GM18502 (cell line): ENCODE data around the gene ARL3.
"Not testable (repeated sequence)": the region's sequence is repeated elsewhere in the genome, so short reads cannot be mapped to it uniquely, and the experiment has no call there.

Experiments used
- ATAC-seq: cut with Tn5 transposase; IDR thresholded peaks from one replicate; pipeline ENCODE4 v1.9.1; 2021; ENCODE audit warnings: mild to moderate bottlenecking; ENCODE audit not compliant: unreplicated experiment, poor library complexity

ARL3 gene

DNA sequence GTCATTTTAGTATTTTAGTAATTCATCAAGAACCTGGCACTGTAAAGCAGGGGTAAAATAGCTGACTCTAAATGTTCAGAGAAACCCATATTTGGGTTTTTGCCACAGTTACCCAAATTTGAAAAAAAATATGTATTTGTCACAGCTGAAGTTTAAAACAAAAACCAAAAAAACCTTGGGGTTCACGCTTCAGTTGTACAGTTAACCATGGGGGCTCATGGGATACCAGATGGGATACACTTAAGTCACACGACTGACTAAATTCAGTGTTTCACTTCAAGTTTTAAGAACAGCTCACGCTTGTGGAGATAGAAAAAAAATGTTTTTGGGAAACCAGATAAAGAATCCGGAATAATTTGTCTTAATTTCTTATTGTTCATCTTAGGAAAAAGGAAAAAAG lies 2.1 kb downstream of the ARL3 start:
- no peak for ATAC-seq

DNA sequence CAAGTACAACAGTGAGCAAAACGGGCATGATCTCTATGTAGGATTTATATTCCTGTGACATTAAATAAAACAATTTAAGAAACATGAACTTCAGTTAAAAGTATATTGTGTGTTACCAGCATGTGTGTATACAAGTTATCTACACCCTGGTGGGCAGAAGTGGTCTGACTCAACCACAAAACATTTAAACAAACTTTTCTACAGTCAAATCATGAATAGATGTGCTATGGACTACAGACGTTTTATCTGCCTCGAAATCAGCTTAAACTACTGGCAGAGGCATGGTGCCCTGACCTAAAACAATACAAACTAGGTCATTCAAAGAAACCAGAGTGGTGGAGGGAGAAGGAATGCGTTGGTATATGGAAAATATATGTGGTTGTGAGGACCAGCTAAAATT lies 3.6 kb downstream of the ARL3 start:
- no peak for ATAC-seq

DNA sequence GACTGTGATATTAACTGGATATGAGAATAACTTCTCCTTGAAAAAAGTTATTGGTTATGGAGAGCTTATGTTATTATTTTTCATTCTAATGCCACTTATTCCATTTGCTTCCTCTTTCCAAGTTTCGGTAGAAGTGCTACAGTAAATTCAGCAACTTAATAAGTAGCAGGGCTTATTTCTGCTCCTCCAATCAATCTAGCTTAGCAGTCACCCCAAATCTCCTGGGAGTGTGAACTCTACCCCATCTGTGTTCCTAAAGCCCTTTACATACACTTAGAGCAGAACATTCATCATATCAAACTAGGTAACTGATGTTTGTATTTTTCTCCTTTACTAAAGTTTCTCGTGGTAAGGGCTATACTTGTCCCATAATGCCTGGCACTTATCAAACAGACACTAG lies 8.7 kb downstream of the ARL3 start:
- ATAC-seq, result no peak

DNA sequence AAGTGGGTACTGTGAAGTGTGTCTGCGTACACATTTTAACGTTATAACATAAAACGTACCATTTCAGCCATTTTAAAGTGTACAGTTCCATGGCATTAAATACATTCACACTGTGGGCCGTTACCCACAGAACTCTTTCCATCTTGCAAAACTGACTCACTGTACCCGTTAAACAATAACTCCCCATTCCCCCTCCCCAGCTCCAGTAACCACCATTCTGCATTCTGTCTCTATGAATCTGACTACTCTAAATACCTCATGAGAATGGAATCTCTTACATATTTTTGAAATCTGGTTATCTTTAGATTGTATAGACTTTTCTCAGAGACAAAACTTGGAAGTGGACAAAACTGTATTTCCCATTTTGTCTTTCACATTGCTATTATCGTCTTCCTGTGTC lies 9.3 kb downstream of the ARL3 start:
- no peak for ATAC-seq

DNA sequence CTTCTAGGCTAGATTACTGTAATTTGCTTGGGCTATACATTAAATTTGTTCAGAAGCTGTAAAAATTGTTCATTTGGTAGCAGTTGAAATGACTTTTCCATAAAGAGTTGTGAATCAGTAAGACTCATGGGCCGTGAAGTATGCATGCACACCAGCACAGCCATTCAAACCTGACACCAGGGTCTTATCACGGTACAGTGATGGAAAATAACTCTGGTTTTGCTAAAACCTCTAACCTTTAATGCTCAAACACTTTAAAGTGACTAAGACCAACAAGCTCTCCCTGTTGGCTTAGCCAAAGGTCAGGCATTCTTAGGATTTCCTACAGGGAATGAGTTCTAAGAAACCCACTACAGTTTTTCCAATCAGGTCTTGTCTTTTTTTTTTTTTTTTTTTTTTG lies 11.5 kb downstream of the ARL3 start:
- ATAC-seq, result no peak

DNA sequence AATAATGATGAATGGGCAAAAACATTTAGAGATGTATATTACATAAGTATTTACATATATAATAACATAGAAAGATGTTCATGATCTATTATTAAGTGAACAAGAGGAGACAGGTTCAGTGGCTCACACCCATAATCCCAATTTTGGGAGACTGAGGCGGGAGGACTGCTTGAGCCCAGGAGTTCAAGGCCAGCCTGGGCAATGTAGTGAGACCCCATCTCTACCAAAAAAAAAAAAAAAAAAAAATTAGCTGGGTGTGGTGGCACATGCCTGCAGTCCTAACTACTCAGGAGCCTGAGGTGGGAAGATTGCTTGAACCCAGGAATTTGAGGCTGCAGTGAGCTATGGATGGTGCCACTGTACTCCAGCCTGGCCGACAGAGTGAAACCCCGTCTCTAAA lies 12.4 kb downstream of the ARL3 start:
- ATAC-seq, result no peak

DNA sequence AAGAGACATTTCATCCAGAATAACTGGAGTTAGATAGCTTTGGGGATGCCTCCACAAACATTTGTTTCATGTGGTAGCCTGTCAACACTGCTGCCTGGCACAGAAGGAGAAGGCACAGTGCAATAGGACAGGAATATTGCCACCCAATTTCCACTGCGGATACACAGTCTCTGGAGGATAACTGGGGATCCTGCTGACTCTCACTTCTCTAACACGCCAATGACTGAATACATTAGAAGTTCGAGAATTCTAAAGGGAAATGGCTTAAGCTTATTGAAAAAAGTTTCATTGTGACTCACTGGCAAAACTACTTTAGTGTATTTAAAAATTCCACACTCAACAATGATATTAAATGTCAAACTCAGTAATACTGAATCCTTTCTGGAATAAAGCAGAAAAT lies 12.9 kb downstream of the ARL3 start:
- no peak for ATAC-seq

DNA sequence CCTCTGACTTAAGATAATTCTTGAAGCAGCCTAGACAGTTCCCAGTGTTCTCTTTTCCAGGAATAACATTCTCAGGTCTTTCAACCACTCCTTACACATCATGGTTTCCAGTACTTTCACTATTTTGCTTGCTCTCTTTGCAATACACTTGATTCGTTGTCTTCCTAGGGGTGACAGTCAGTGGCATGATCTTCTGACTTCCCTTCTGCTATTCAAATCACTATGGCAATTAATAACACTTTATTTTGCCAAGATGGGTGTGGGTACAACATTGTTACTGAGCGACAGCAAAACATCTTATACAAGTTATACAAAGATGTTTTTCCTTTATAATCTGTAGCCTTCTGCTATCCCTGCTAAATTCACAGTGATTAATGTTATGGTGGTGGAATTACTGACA lies 15.3 kb downstream of the ARL3 start:
- ATAC-seq, result no peak

DNA sequence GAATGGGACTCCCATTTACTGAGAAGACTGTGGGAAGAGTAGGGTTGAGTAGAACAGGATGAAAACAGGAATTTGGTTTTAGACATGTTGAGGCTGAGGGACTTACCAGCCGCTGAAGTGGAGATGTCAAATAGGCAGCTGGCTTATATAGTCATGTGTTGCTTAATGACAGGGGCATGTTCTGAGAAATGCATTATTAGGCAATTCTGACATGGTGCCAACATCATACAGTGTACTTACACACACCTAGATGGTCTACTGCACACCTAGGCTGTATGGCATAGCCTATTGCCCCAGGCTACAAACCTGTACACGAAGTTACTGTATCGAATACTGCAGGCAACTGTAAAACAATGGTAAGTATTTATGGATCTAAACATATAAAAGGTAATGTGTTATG lies 17.5 kb downstream of the ARL3 start:
- ATAC-seq, result no peak

DNA sequence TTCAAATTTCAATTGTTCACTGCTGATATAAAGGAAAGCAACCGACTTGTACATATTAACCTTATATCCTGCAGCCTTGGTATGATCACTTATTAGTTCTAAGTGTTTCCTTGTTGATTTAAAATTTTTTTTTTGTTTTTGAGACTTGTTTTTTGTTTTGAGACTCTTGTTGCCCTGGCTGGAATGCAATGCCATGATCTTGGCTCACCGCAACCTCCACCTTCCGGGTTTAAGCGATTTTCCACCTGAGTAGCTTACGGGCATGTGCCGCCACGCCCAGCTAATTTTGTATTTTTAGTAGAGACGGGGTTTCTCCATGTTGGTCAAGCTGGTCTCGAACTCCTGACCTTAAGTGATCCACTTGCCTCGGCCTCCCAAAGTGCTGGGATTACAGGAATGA lies 18.8 kb downstream of the ARL3 start:
- ATAC-seq, result not testable (repeated sequence)

DNA sequence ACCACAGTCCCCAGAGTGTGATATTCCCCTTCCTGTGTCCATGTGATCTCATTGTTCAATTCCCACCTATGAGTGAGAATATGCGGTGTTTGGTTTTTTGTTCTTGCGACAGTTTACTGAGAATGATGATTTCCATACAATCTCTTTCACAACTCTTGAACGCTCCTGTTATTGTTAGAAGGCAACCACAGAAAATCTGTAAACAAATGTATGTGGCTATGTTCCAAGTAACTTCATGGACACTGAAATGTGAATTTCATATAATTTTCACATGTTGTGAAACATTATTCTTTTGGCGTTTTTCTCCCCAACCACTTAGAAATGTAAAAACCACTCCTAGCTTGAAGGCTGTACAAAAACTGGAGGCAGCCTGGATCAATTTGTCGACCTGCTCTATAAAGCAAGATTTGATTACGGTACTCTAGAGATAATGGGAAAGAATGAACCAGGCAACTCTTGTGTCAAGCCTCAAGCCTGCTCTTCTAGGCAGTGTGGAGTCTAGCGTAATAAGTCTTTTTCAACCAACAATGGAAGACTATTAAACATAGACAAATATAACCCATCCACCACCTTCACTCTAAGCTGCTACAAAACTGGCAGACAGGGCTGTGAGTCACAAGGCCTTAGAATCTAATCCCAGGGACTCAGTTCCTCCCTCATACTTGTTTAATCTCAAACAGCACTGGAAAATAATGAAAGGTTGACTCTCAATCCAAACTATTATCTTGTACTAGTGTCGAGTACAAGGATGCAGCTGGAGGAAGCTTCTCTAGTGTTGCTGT lies 22.7 kb downstream of the ARL3 start:
- ATAC-seq, result no peak

DNA sequence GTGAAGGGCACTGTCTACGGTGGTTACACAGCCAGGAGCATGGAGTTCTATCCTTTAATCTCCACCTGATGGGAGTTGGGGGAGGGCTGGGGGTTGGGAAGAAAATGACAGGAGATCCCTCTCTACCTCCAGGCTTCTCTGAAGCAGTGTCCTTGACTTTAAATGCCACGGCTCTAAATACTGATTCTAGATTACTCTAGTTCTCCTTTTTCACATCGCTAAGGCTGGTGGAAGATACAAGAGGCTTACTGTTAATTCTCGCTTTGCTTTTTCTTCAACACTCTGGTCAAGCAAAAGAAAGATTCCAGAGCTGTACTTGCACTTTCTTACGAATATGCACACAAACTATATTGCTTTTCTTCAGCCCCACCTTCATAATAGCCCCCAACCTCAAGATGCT lies 30.5 kb downstream of the ARL3 start:
- no peak for ATAC-seq

DNA sequence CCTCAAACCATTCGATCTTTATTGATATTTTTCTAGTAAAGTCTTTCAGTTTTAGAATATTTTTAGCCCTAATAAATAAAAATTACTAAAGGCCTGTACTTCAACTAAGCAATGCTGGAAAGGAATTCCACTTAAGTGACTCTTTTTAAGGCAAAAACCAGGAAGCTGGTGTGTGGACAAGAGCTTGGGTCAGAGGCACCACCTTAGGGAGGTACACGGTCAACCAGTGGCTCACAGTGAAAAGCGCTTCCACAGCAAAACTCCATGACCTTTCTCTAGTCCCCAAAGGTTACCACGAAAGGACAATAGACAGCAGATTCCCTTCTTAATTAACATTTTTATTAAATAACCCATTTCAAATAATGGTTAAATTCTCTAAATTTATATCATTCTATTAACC lies 31.2 kb downstream of the ARL3 start:
- no peak for ATAC-seq

DNA sequence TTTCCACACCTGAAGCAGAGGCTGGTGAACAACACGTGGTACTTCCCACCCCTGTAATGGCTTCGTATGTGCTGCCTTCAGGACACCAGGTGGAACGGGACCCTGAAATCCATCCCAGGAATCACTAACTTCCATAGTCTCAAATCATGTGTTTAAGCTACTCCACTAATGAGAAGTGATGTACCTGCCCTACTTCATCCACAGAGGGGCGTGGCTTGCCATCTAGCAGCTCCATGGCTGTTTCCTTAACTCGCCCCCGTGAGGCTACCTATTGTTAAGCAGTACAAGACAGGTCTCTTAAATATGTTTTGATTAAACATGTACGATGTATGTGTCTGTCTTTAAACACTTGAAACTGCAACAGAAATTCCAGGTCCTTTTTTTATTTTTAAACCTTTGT lies 31.8 kb downstream of the ARL3 start:
- no peak for ATAC-seq

DNA sequence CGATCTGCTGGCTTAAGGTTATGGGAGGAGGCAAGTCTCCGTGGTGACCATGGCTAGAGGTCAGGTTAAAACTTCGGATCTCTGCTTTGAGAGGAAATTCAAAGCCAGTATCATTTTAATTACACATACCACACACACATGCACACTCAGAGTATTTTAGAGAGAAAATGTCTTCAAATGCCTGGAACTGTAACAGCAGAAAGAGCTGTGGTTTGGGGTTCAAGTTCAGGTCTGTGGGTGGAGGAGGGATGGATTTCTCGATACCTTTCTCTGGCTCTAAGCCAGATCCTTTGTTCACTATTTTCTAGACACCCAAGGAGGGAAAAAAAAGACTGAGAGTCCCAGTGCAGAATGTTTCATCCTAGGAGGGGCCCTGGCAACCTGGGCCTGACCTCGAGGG lies 32.5 kb downstream of the ARL3 start:
- no peak for ATAC-seq

DNA sequence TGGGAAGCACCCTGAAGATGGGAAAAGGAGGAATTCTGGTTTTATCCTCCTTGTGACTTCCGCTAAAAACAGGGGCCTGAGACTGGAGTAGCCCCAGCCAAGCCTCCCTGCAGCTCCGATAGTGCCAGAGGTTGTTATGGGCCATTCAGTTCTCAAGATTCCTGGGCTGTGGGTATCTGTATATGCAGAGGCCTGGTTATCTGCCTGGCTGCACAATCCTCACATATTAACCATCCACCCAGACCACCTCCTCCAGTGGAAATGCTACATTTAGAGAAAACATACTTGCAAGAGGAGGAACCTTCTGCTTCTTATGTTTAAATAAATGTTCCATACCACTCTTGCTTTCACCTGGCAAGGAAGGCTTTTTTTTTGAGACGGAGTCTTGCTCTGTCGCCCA lies 34.6 kb downstream of the ARL3 start:
- ATAC-seq, result no peak

DNA sequence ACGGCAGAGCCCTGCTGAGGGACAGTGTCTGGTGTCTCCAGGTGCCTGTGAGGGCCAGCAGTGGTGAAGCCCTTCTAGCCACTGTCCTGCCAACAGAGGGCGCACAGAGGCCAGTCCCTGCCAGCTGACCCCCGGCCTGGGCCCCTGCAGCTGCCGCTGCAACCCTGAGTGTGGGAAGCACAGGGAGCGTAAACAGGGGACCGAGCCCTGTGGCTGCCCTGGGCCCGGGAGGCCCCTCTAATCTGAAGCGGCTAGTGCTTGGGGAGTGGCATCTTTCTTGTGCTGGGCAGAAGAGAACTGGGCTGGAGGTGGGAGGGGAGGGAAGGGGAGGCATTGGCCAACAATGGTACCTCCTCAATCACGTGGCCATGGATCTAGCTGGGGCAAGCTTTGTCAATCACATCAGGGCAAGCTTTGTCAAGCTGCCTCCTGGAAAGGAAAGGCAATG lies 35.3 kb downstream of the ARL3 start:
- no peak for ATAC-seq

DNA sequence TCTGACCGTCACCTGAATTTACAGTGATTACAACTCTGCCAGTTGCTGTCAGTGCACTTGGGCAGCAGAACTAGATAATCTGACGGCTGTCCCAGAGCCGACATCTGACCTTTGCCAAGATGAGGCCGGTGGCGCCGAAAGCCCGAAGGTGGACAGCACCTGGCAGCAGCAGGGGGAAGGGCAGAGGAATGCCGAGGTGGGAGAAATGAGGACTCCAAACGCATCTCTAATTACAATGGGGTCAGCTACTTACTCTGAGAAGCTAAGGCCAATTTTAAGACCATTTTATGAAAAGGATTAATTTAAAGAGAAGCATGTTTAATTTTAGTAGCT lies 36.2 kb downstream of the ARL3 start:
- ATAC-seq, result no peak

DNA sequence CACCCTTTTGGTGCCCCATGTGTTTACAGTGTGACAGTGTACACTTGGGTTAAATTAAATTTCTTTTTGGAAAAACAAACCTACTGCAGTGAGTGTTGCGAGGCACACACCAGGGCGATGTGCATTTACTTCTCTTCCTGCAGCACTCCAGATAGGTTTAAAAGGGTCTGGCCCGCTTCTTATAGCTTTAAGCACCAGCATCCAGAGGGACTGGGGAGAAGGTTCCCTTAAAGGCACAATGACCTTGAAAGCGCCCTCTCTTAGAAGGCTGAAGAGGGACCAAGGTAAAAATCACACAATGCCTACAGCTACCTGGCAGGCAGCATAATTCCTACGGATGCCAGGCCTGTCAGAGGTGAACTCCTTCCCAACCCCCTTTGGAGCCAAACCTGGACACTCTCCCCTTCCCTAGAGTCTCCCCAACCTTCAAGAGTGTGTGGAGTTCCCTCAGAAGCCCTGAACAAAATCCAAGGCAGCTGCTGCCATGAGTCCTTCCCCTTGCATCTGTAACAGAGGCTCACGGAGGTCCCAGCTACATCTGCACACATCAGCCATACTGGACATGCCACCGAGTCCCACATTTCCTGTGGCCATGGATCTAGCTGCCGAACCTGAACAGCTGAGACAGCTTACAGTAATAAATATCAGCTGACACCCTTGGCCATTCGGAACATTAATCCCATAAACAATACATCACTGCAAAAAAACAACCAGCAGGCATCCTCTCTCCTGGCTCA lies 36.7 kb downstream of the ARL3 start:
- no peak for ATAC-seq

DNA sequence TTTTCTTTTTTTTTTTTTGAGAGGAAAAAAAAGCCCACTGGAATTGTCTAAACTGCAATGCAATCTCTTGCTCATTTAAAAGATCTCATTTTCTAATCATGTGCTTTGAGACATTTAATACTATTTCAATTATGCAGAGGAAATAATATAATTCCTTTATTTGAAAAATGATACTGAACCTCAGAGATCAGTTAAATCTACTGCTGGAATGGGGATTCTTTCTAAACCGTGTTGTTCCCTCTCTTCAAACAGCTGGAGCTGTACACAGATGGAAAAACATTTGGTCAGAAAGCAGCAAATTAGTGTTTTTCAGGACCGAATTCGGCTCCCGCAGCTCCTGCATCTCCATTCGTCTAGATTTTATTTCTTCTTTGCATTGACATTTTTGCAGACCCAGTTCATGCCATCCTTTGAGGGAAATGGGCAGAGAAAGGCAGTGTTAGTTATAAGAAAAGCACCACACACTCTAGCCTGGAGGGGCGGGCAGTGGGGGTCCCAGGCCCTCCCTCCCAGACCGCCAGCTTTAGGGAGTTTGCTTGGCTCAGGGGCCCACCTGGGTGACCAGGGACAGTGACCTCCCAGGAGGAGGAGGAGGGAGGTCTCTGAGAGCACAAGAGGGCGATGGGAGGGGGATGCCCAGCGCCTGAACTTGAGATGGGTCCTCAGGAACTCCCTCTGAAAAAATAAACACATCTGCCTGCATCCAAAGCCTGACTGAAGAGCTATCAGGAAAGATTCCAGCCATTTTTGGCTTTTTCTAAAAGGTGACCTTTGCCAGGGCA lies 37.5 kb downstream of the ARL3 start:
- no peak for ATAC-seq
